H9 (cell line): ENCODE data around the gene KSR1. TPM values are rescaled to one million over a fixed set of nuclear protein-coding genes. Genes with fewer than 3 reads are reported as not detected.
A peak's percentile ranks its signal among the peaks of the same experiment; 100 is the strongest.

Experiments used
- DNase-seq: peaks from one replicate; pipeline ENCODE4 v3.0.0-alpha.2; 2017
- H2AFZ ChIP-seq: one replicate; pipeline ENCODE4 v1.6.1; 2013; ENCODE audit warnings: mild to moderate bottlenecking, low read length, control low read depth, moderate library complexity
- H2AK5ac ChIP-seq: 2 replicates; pipeline ENCODE4 v1.6.1; 2013; ENCODE audit warnings: low read length, control low read depth, mixed read lengths; ENCODE audit not compliant: insufficient read length
- H2BK120ac ChIP-seq: one replicate; pipeline ENCODE4 v1.6.1; 2013; ENCODE audit warnings: low read depth, mild to moderate bottlenecking, low read length, control low read depth, inconsistent platforms; ENCODE audit not compliant: poor library complexity, severe bottlenecking
- H2BK12ac ChIP-seq: 2 replicates; pipeline ENCODE4 v1.6.1; 2013; ENCODE audit warnings: low read length, control low read depth, mixed read lengths, low read depth; ENCODE audit not compliant: insufficient read length
- H2BK15ac ChIP-seq: 2 replicates; pipeline ENCODE4 v1.6.1; 2013; ENCODE audit warnings: low read depth, low read length, control low read depth
- H2BK20ac ChIP-seq: one replicate; pipeline ENCODE4 v1.6.1; 2013; ENCODE audit warnings: low read depth, mild to moderate bottlenecking, low read length, control low read depth, inconsistent platforms; ENCODE audit not compliant: poor library complexity, severe bottlenecking
- H2BK5ac ChIP-seq: 2 replicates; pipeline ENCODE4 v1.6.1; 2013; ENCODE audit warnings: low read length, control low read depth, mixed read lengths; ENCODE audit not compliant: insufficient read length
- H3K14ac ChIP-seq: 2 replicates; pipeline ENCODE4 v1.6.1; 2013; ENCODE audit warnings: low read length, control low read depth; ENCODE audit not compliant: insufficient read depth
- H3K18ac ChIP-seq: 2 replicates; pipeline ENCODE4 v1.6.1; 2013; ENCODE audit warnings: low read depth, mild to moderate bottlenecking, mixed read lengths, low read length, control low read depth; ENCODE audit not compliant: insufficient read length
- H3K23ac ChIP-seq: 2 replicates; pipeline ENCODE4 v1.6.1; 2013; ENCODE audit warnings: low read length, control low read depth, mixed read lengths, low read depth; ENCODE audit not compliant: insufficient read length
- H3K23me2 ChIP-seq: 2 replicates; pipeline ENCODE4 v1.6.1; 2013; ENCODE audit warnings: low read depth, mild to moderate bottlenecking, mixed read lengths, low read length, control low read depth; ENCODE audit not compliant: insufficient read length, poor library complexity, severe bottlenecking
- H3K27ac ChIP-seq: 2 replicates; pipeline ENCODE4 v1.5.1; 2013; ENCODE audit warnings: low read length, control low read depth, mixed read lengths, low read depth; ENCODE audit not compliant: insufficient read length
- H3K27me3 ChIP-seq: 2 replicates; pipeline ENCODE4 v1.6.1; 2013; ENCODE audit warnings: low read length, control low read depth, inconsistent platforms; ENCODE audit not compliant: insufficient read depth
- H3K4ac ChIP-seq: 2 replicates; pipeline ENCODE4 v1.6.1; 2013; ENCODE audit warnings: low read depth, mild to moderate bottlenecking, control low read depth, inconsistent platforms, low read length, moderate library complexity
- H3K4me1 ChIP-seq: 2 replicates; pipeline ENCODE4 v1.6.1; 2013; ENCODE audit warnings: low read length, control low read depth, inconsistent platforms; ENCODE audit not compliant: insufficient read depth
- H3K4me2 ChIP-seq: 2 replicates; pipeline ENCODE4 v1.6.1; 2013; ENCODE audit warnings: low read length, control low read depth, mixed read lengths; ENCODE audit not compliant: insufficient read length, insufficient read depth
- H3K56ac ChIP-seq: 2 replicates; pipeline ENCODE4 v1.6.1; 2013; ENCODE audit warnings: low read depth, mild to moderate bottlenecking, mixed read lengths, low read length, control low read depth; ENCODE audit not compliant: insufficient read length
- H3K79me1 ChIP-seq: 2 replicates; pipeline ENCODE4 v1.6.1; 2013; ENCODE audit warnings: low read depth, mild to moderate bottlenecking, moderate library complexity, low read length, control low read depth, inconsistent platforms; ENCODE audit not compliant: insufficient read depth, poor library complexity, severe bottlenecking
- H3K79me2 ChIP-seq: 2 replicates; pipeline ENCODE4 v1.6.1; 2013; ENCODE audit warnings: low read length, control low read depth, inconsistent platforms; ENCODE audit not compliant: insufficient read depth
- H3K9ac ChIP-seq: 2 replicates; pipeline ENCODE4 v1.6.1; 2013; ENCODE audit warnings: low read length, control low read depth, mixed read lengths; ENCODE audit not compliant: insufficient read length; ENCODE audit errors: extremely low read depth
- H3K9me3 ChIP-seq: one replicate; pipeline ENCODE4 v1.6.1; 2013; ENCODE audit warnings: low read depth, low read length, inconsistent platforms; ENCODE audit not compliant: control insufficient read depth
- H3T11ph ChIP-seq: one replicate; pipeline ENCODE4 v1.6.1; 2013; ENCODE audit warnings: mild to moderate bottlenecking, low read length, control low read depth, inconsistent platforms
- H4K20me1 ChIP-seq: one replicate; pipeline ENCODE4 v1.6.1; 2013; ENCODE audit not compliant: control insufficient read depth, insufficient read length, insufficient read depth
- H4K5ac ChIP-seq: 2 replicates; pipeline ENCODE4 v1.6.1; 2013; ENCODE audit warnings: low read depth, mild to moderate bottlenecking, mixed read lengths, low read length, control low read depth; ENCODE audit not compliant: insufficient read length
- H4K8ac ChIP-seq: replicated peaks from 2 replicates; pipeline ENCODE4 v1.6.1; 2013; ENCODE audit warnings: low read length, control low read depth, mixed read lengths, low read depth; ENCODE audit not compliant: insufficient read length
- H4K91ac ChIP-seq: 2 replicates; pipeline ENCODE4 v1.6.1; 2013; ENCODE audit warnings: low read depth, mild to moderate bottlenecking, moderate library complexity, mixed read lengths, low read length, control low read depth; ENCODE audit not compliant: insufficient read length
- H3K27ac Mint-ChIP-seq, 3 experiments: 2 replicates in 2 of 3; 3 replicates in 1 of 3; pipeline ENCODE4 v1.8.0; 2020 to 2021; ENCODE audit warnings: mixed read lengths in 3 of 3, mild to moderate bottlenecking in 1 of 3, moderate library complexity in 1 of 3
- H3K27me3 Mint-ChIP-seq: 2 replicates; pipeline ENCODE4 v1.8.0; 2021; ENCODE audit warnings: low read depth, mild to moderate bottlenecking, moderate library complexity, mixed read lengths
- H3K36me3 Mint-ChIP-seq, 3 experiments: 2 replicates in 2 of 3; 3 replicates in 1 of 3; pipeline ENCODE4 v1.8.0; 2020 to 2021; ENCODE audit warnings: low read depth in 3 of 3, mixed read lengths in 3 of 3; ENCODE audit not compliant: insufficient read depth in 1 of 3
- H3K4me1 Mint-ChIP-seq, 2 experiments: 2 replicates each; pipeline ENCODE4 v1.8.0; 2020; ENCODE audit warnings: mixed read lengths in 2 of 2
- H3K4me3 Mint-ChIP-seq, 2 experiments: 2 replicates in 1 of 2; 3 replicates in 1 of 2; pipeline ENCODE4 v1.8.0; 2020 to 2021; ENCODE audit warnings: mild to moderate bottlenecking in 2 of 2, mixed read lengths in 2 of 2, moderate library complexity in 1 of 2
- H3K9me3 Mint-ChIP-seq, 2 experiments: 2 replicates in 1 of 2; 3 replicates in 1 of 2; pipeline ENCODE4 v1.8.0; 2020; ENCODE audit warnings: mild to moderate bottlenecking in 2 of 2, mixed read lengths in 2 of 2, moderate library complexity in 1 of 2
- WGBS: extraction: QIAGEN DNeasy Blood & Tissue Kit; methylation state at CpG from one replicate; pipeline ENCODE4 v1.1.7; 2013; ENCODE audit warnings: missing lambda C conversion rate, low lambda C conversion rate, mixed read lengths; ENCODE audit not compliant: insufficient read length; ENCODE audit errors: extremely low coverage; 5-methylcytosine and 5-hydroxymethylcytosine counted together
- total RNA-seq: library from RNA; stranded (reverse); gene quantifications from 2 replicates; pipeline ENCODE4 v1.2.1, GENCODE V29; 2021
- TF ChIP-seq, protein P1 (sequence below): fragments of 200-600 bp; sonication (generic); conservative IDR thresholded peaks from 3 replicates; pipeline ENCODE4 v1.8.0; 2021; ENCODE audit warnings: antibody characterized with exemption, mild to moderate bottlenecking

Gene KSR1
- total RNA-seq, 1 experiment from 2014 or later = 44.9 TPM

- no peak for DNase-seq
- H3K79me2 ChIP-seq = no peaks in the 10 kb centered on the region; the same call in 1 of the 2 replicates
- H2AK5ac ChIP-seq = no peak overlapping the region
- H3K4me2 ChIP-seq = no peak overlapping the region
- no peaks in the 10 kb centered on the region for H3K27me3 ChIP-seq
- peaks cover 15% of the 10 kb centered on the region; the same call in 1 of the 2 replicates for H3K4me1 ChIP-seq
- H3T11ph ChIP-seq = no peak overlapping the region
- H3K23ac ChIP-seq = no peak overlapping the region
- no peak overlapping the region for H2BK20ac ChIP-seq
- H3K9me3 ChIP-seq = peaks cover 14% of the 10 kb centered on the region
- no peaks in the 10 kb centered on the region for H4K20me1 ChIP-seq
- H3K79me1 ChIP-seq = no peaks in the 10 kb centered on the region
- H2AFZ ChIP-seq = no peak overlapping the region
- no peak overlapping the region for H3K56ac ChIP-seq
- no peak overlapping the region for H2BK120ac ChIP-seq
- no peak overlapping the region for H3K9ac ChIP-seq
- H3K27ac Mint-ChIP-seq = peak overlapping the region in 1 of 3 experiments; percentile 52; a peak in 1 of 7 replicates
- no CpG with 5 or more reads among the region's 12 CpGs for whole genome bisulfite sequencing
- no peak overlapping the region for H4K8ac ChIP-seq
- no peak overlapping the region for H3K18ac ChIP-seq
- no peak overlapping the region for H4K5ac ChIP-seq
- no peak overlapping the region for H2BK12ac ChIP-seq
- H3K4me1 Mint-ChIP-seq = peaks cover 40 to 46% of the 10 kb centered on the region in 2 experiments
- no peaks in the 10 kb centered on the region; the same call in 1 of the 2 replicates for H3K27me3 Mint-ChIP-seq
- no peaks in the 10 kb centered on the region for H3K23me2 ChIP-seq
- TF ChIP-seq, protein P1, sequence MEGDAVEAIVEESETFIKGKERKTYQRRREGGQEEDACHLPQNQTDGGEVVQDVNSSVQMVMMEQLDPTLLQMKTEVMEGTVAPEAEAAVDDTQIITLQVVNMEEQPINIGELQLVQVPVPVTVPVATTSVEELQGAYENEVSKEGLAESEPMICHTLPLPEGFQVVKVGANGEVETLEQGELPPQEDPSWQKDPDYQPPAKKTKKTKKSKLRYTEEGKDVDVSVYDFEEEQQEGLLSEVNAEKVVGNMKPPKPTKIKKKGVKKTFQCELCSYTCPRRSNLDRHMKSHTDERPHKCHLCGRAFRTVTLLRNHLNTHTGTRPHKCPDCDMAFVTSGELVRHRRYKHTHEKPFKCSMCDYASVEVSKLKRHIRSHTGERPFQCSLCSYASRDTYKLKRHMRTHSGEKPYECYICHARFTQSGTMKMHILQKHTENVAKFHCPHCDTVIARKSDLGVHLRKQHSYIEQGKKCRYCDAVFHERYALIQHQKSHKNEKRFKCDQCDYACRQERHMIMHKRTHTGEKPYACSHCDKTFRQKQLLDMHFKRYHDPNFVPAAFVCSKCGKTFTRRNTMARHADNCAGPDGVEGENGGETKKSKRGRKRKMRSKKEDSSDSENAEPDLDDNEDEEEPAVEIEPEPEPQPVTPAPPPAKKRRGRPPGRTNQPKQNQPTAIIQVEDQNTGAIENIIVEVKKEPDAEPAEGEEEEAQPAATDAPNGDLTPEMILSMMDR = no peak
- H2BK15ac ChIP-seq = no peak overlapping the region
- H4K91ac ChIP-seq = no peak overlapping the region
- no peak overlapping the region for H3K14ac ChIP-seq
- peaks cover 30 to 41% (median 32%) of the 10 kb centered on the region in 3 experiments for H3K36me3 Mint-ChIP-seq
- H2BK5ac ChIP-seq = no peak overlapping the region
- no peak overlapping the region for H3K27ac ChIP-seq
- H3K9me3 Mint-ChIP-seq = peaks cover 25 to 31% of the 10 kb centered on the region in 2 experiments
- H3K4me3 Mint-ChIP-seq = no peak overlapping the region
- no peak overlapping the region for H3K4ac ChIP-seq
Measured at GRCh38 chr17:27502526-27503324, 46.5 kb downstream of the KSR1 start.
